PC-9 (cell line): Measurements from ENCODE around the gene VEPH1. TPM values are rescaled to one million over a fixed set of nuclear protein-coding genes. Genes with fewer than 3 reads are reported as not detected.
A peak's percentile ranks its signal among the peaks of the same experiment; 100 is the strongest.

Source experiments
- BruUV-seq: library from RNA; stranded (reverse); fragments of 400-500 nt; replicated peaks from 2 replicates; lab custom pipeline; 2021; lab: Mats Ljungman, UMichigan
- CTCF ChIA-PET: fragments of 300-600 bp; sonication (Branson Sonifier 250); formaldehyde crosslinking; loops from one replicate; lab custom pipeline; 2022; ENCODE audit warnings: antibody characterized with exemption; lab: Charles Lee
- POLR2A ChIA-PET: fragments of 300-600 bp; sonication (Branson Sonifier 250); formaldehyde crosslinking; loops from one replicate; lab custom pipeline; 2022; ENCODE audit warnings: antibody characterized with exemption; ENCODE audit not compliant: unreplicated experiment; lab: Charles Lee
- DNase-seq, 2 experiments: peaks; one replicate each; pipeline versions ENCODE4 v3.0.0 to v3.0.0-alpha.2; 2015 to 2022; ENCODE audit warnings: mixed read lengths in 1 of 2
- H2AFZ ChIP-seq: fragments of 200-600 bp; sonication (generic); 2 replicates; pipeline ENCODE4 v1.8.1; 2017; ENCODE audit warnings: antibody characterized with exemption
- H3F3A ChIP-seq: fragments of 200-600 bp; sonication (generic); 2 replicates; pipeline ENCODE4 v1.8.1; 2017; ENCODE audit warnings: antibody characterized with exemption, mild to moderate bottlenecking, low read depth; ENCODE audit not compliant: insufficient read depth
- H3K27ac ChIP-seq: fragments of 200-600 bp; sonication (generic); 2 replicates; pipeline ENCODE4 v1.6.1; 2016; ENCODE audit warnings: mixed run types
- H3K27me3 ChIP-seq: fragments of 200-600 bp; sonication (generic); 2 replicates; pipeline ENCODE4 v1.6.1; 2016; ENCODE audit warnings: low read depth, mixed run types; ENCODE audit not compliant: insufficient read depth
- H3K36me3 ChIP-seq: fragments of 200-600 bp; sonication (generic); 2 replicates; pipeline ENCODE4 v1.6.1; 2016; ENCODE audit warnings: low read depth, mixed run types
- H3K4me1 ChIP-seq: fragments of 200-600 bp; sonication (generic); replicated peaks from 2 replicates; pipeline ENCODE4 v1.6.1; 2016; ENCODE audit warnings: mixed run types; ENCODE audit not compliant: insufficient read depth
- H3K4me2 ChIP-seq: fragments of 200-600 bp; sonication (generic); 2 replicates; pipeline ENCODE4 v1.6.1; 2017; ENCODE audit warnings: mixed run types
- H3K4me3 ChIP-seq: fragments of 200-600 bp; sonication (generic); 2 replicates; pipeline ENCODE4 v1.6.1; 2016; ENCODE audit warnings: mixed run types
- H3K79me2 ChIP-seq: fragments of 200-600 bp; sonication (generic); 2 replicates; pipeline ENCODE4 v1.6.1; 2017; ENCODE audit warnings: low read depth, mixed run types
- H3K9me2 ChIP-seq: fragments of 200-600 bp; sonication (generic); 2 replicates; pipeline ENCODE4 v1.8.1; 2017; ENCODE audit warnings: mild to moderate bottlenecking; ENCODE audit not compliant: insufficient read depth
- H3K9me3 ChIP-seq: fragments of 200-600 bp; sonication (generic); 2 replicates; pipeline ENCODE4 v1.8.1; 2016; ENCODE audit warnings: low read depth; ENCODE audit not compliant: insufficient read depth
- H4K20me1 ChIP-seq: fragments of 200-600 bp; sonication (generic); 2 replicates; pipeline ENCODE4 v1.8.1; 2017; ENCODE audit not compliant: insufficient read depth
- CTCF ChIP-seq: fragments of 200-600 bp; sonication (generic); conservative IDR thresholded peaks from 2 replicates; pipeline ENCODE4 v1.6.1; 2017; ENCODE audit warnings: mixed run types, antibody characterized with exemption, mild to moderate bottlenecking, moderate library complexity
- EZH2 ChIP-seq: fragments of 200-600 bp; sonication (generic); IDR thresholded peaks from 2 replicates; pipeline ENCODE4 v1.8.0; 2017; ENCODE audit warnings: antibody characterized with exemption, low read depth
- intact Hi-C: fragments of 100-400 bp; cut with micrococcal nuclease; formaldehyde crosslinking; loops from one replicate; pipeline ENCODE4 v1.10.0; 2022; ENCODE audit not compliant: unreplicated experiment
- total RNA-seq: library from RNA; stranded (reverse); gene quantifications from 2 replicates; pipeline ENCODE4 v1.2.3, GENCODE V29; 2021

The VEPH1 gene
- total RNA-seq, 1 experiment from 2014 or later, result 4.0 TPM

- no peaks in the 10 kb centered on the region for H3K27me3 ChIP-seq
- no peaks in the 10 kb centered on the region for H3K79me2 ChIP-seq
- no peaks in the 10 kb centered on the region for H3K4me1 ChIP-seq
- no peaks in the 10 kb centered on the region for H3K36me3 ChIP-seq
- H3K27ac ChIP-seq, result no peak overlapping the region
- H3K9me2 ChIP-seq, result no peaks in the 10 kb centered on the region
- no TSS peak for BruUV-seq
- no peak overlapping the region for H2AFZ ChIP-seq
- ChIA-PET CTCF (no interaction called here), POLR2A (no interaction called here)
- H3K4me3 ChIP-seq, result no peak overlapping the region
- intact Hi-C loops, result no loop called here
- TF ChIP-seq EZH2 (no peak), CTCF (peak; percentile 54; the same call in 1 of the 2 replicates)
- no peaks in the 10 kb centered on the region for H4K20me1 ChIP-seq
- H3K9me3 ChIP-seq, result no peaks in the 10 kb centered on the region
- no peak for DNase-seq
- H3K4me2 ChIP-seq, result no peak overlapping the region
- no peaks in the 10 kb centered on the region for H3F3A ChIP-seq
Observed at GRCh38 chr3:157347577-157348303, 155.5 kb downstream of the VEPH1 start.

DNA sequence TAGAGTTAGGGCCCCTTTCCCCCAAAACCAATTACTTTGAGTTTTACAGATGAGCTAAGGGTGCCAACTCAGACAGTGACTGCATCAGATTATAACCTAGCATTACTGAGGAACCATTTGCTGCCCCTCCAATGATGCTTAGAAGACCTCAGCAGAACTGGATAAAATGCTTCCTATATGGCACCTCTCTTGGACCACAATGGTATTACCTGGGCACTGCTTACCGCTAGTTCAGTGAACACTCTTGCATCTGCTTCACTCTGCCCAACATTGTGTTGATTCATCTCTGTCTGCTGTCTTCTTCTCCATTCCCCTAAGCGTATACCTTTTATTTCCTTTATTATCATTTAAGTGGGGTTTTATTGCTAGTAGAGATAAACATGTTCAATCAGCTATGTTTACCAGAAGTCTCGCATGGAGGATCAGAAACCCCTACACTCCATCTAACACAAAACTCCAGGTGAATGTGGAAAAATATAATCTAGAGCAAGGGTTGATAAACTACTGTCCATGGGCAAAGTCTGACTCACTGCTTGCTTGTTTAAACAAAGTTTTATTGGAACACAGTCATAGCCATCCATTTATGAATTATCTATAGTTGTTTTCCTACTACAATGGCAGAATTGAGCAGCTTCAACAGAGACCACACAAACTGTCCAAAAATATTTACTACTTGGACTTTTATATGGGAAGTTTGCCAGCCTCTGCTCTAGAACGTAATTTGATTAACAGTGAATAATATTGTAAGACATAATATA, 166.8 kb downstream of the VEPH1 start:
- no peak for TF ChIP-seq EZH2
- TF ChIP-seq CTCF, result no peak
- peak overlapping the region; percentile 34; the same call in 1 of the 2 replicates for H2AFZ ChIP-seq
- H3K79me2 ChIP-seq, result no peaks in the 10 kb centered on the region
- no peaks in the 10 kb centered on the region for H3K9me3 ChIP-seq
- H3K4me1 ChIP-seq, result peaks cover 15% of the 10 kb centered on the region; the same call in 1 of the 2 replicates
- 0 out of 2 replicates have a peak, but pooled peaks cover 8% of the 10 kb centered on the region for H3F3A ChIP-seq
- H3K27me3 ChIP-seq, result no peaks in the 10 kb centered on the region
- CTCF ChIA-PET, result no interaction called here
- POLR2A ChIA-PET, result no interaction called here
- intact Hi-C loops, result no loop called here
- no peak overlapping the region for H3K27ac ChIP-seq
- no peak for DNase-seq
- H3K4me2 ChIP-seq, result no peak overlapping the region
- BruUV-seq, result no TSS peak
- no peak overlapping the region for H3K4me3 ChIP-seq
- no peaks in the 10 kb centered on the region for H3K36me3 ChIP-seq
- H4K20me1 ChIP-seq, result no peaks in the 10 kb centered on the region
- H3K9me2 ChIP-seq, result no peaks in the 10 kb centered on the region

DNA sequence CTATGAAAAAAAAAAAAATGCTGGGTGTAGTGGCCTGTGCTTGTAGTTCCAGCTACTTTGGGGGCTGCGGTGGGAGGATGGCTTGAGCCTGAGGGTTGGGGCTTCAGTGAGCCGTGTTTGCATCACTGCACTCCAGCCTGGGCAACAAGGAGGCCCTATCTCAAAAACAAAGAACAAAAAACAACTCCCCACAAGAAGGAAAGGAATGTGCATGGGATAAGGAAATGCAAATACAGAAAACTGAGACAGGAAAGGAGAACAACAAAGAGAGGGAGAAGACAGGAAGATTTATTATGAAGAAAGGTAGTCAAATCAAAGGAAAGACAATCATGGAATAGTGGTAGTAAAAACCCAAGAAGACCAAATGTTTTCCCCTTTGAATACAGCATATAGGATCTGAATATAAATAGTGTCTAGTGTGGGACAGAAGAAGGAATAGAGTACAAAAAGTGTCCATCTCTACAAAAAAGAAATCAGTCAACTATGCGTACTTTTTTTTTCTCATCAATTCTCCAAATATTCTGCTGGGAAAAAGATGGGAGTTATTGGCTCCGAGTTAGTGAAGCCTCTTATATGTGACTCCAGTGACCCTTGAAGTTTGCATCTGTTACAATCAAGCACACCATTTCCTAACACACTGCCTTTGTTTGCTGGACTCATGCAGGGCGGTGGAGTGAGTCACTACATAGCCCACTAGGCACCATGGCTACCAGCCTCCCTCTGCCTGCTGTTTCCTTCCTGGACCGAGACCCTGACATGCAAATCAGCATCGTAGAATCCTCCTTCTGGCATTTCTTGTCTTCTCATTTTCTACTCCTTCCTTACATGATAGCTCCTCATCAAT, 167.8 kb downstream of the VEPH1 start:
- Histone ChIP-seq H3K27me3 (no peaks in the 10 kb centered on the region), H2AFZ (peak overlapping the region; percentile 34; the same call in 1 of the 2 replicates), H4K20me1 (no peaks in the 10 kb centered on the region), H3K4me2 (no peak overlapping the region), H3K9me2 (no peaks in the 10 kb centered on the region), H3K36me3 (no peaks in the 10 kb centered on the region), H3K4me1 (peaks cover 15% of the 10 kb centered on the region; the same call in 1 of the 2 replicates), H3K4me3 (no peak overlapping the region), H3K27ac (no peak overlapping the region), H3K79me2 (no peaks in the 10 kb centered on the region), H3K9me3 (no peaks in the 10 kb centered on the region), H3F3A (0 out of 2 replicates have a peak, but pooled peaks cover 8% of the 10 kb centered on the region)
- no TSS peak for BruUV-seq
- CTCF ChIA-PET, result interaction anchor here (0.7 kb wide), 1 partner anchor 123 kb away, joined by 12 read pairs; no protein-coding TSS in a partner anchor
- TF ChIP-seq CTCF, result no peak
- TF ChIP-seq EZH2, result no peak
- DNase-seq, result peak in 1 of 2 experiments; percentile 43
- POLR2A ChIA-PET, result no interaction called here
- intact Hi-C loops, result no loop called here
